Dendritic cell treated with granulocyte-macrophage colony-stimulating factor and Interleukin-4, amounts not matched to agents 40 ng/mL and 50 ng/mL, for 4 days (primary cell): ENCODE data around the gene ACTN4.

Source experiments
- H3K27ac Mint-ChIP-seq: one replicate; pipeline ENCODE4 v1.8.0; 2022; ENCODE audit warnings: mild to moderate bottlenecking, mixed read lengths
- H3K27me3 Mint-ChIP-seq: one replicate; pipeline ENCODE4 v1.8.0; 2022; ENCODE audit warnings: mild to moderate bottlenecking, mixed read lengths
- H3K36me3 Mint-ChIP-seq: one replicate; pipeline ENCODE4 v1.8.0; 2022; ENCODE audit warnings: low read depth, mixed read lengths
- H3K4me1 Mint-ChIP-seq: one replicate; pipeline ENCODE4 v1.8.0; 2022; ENCODE audit warnings: low read depth, mixed read lengths
- H3K4me3 Mint-ChIP-seq: one replicate; pipeline ENCODE4 v1.8.0; 2022; ENCODE audit warnings: mild to moderate bottlenecking, moderate library complexity, mixed read lengths
- H3K9me3 Mint-ChIP-seq: one replicate; pipeline ENCODE4 v1.8.0; 2022; ENCODE audit warnings: mixed read lengths
- intact Hi-C: fragments of 100-400 bp; cut with micrococcal nuclease; formaldehyde crosslinking; loops from one replicate; pipeline ENCODE4 v1.15.0; 2022

ACTN4 gene

GRCh38 chr19:38723990-38724854 lies 76.8 kb downstream of the ACTN4 start:
- Mint-ChIP-seq H3K36me3 (peaks cover 100% of the 10 kb centered on the region), H3K4me3 (no peak overlapping the region), H3K27ac (no peak overlapping the region), H3K27me3 (no peaks in the 10 kb centered on the region), H3K9me3 (no peaks in the 10 kb centered on the region), H3K4me1 (peaks cover 12% of the 10 kb centered on the region)
- intact Hi-C loops = no loop called here

DNA sequence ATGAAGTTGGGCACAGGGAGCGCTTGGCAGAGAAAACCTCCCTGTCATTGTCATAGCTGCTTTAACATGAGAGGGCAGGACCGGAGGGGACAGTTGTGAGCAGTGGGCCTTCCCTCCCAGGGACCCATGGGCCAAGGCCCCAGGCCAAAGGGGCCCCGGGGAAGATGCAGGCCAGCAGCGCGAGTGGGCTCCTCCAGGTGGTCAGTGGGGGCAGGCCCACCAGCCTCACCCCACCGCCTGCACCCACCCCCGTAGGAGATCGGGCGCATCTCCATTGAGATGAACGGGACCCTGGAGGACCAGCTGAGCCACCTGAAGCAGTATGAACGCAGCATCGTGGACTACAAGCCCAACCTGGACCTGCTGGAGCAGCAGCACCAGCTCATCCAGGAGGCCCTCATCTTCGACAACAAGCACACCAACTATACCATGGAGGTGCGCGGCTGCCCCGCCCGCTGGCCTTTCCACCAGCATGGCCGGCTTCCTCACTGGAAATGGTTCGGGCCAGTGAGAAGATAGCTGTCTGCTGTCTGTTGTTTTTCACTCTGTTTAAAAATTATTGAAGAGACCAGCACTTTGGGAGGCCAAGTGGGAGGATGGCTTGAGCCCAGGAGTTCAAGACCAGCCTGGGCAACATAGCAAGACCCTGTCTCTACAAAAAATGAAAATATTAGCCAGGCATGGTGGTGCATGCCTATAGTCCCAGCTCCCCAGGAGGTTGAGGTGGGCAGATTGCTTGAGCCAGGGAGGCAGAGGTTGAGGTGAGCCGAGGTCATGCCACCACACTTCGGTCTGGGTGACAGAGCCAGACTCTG lies 78.2 kb downstream of the ACTN4 start:
- H3K27ac Mint-ChIP-seq = no peak overlapping the region
- peaks cover 100% of the 10 kb centered on the region for H3K36me3 Mint-ChIP-seq
- intact Hi-C loops = loop anchor here (5.0 kb wide), 1 partner anchor 207 kb away; the partner anchor contains the start of genes MRPS12 and SARS2
- H3K4me1 Mint-ChIP-seq = peaks cover 12% of the 10 kb centered on the region
- H3K27me3 Mint-ChIP-seq = no peaks in the 10 kb centered on the region
- H3K4me3 Mint-ChIP-seq = no peak overlapping the region
- no peaks in the 10 kb centered on the region for H3K9me3 Mint-ChIP-seq

DNA sequence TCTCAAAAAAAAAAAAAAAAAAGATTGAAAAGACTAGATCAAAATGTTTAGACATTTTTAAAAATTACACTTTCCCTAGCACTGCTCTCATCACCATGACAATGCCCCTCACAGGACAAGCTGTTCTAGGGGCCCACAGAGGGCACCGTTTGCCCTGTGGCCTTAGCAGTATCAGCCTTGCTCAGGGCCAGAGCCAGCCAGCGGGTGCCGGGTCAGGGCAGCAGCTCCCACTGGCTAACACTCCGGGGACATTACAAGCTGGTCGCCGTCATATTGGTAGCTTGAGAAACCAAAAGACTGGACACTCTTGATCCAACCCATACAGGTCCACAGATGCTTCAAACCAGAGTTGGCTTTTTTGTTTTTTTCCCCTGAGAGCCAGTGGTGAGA lies 78.8 kb downstream of the ACTN4 start:
- Mint-ChIP-seq H3K4me1 (peaks cover 12% of the 10 kb centered on the region), H3K27me3 (no peaks in the 10 kb centered on the region), H3K27ac (no peak overlapping the region), H3K9me3 (no peaks in the 10 kb centered on the region), H3K36me3 (peaks cover 100% of the 10 kb centered on the region), H3K4me3 (no peak overlapping the region)
- intact Hi-C loops = loop anchor here (5.0 kb wide), 1 partner anchor 206 kb away; the partner anchor contains the start of genes MRPS12 and SARS2

GRCh38 chr19:38726761-38727301 lies 79.4 kb downstream of the ACTN4 start:
- peaks cover 100% of the 10 kb centered on the region for H3K36me3 Mint-ChIP-seq
- intact Hi-C loops = loop anchor here (5.0 kb wide), 1 partner anchor 205 kb away; the partner anchor contains the start of genes MRPS12 and SARS2
- no peak overlapping the region for H3K4me3 Mint-ChIP-seq
- H3K27ac Mint-ChIP-seq = no peak overlapping the region
- H3K4me1 Mint-ChIP-seq = peaks cover 12% of the 10 kb centered on the region
- no peaks in the 10 kb centered on the region for H3K27me3 Mint-ChIP-seq
- H3K9me3 Mint-ChIP-seq = no peaks in the 10 kb centered on the region

GRCh38 chr19:38727306-38727867 lies 79.9 kb downstream of the ACTN4 start:
- Mint-ChIP-seq H3K27ac (no peak overlapping the region), H3K4me1 (peaks cover 12% of the 10 kb centered on the region), H3K9me3 (no peaks in the 10 kb centered on the region), H3K4me3 (no peak overlapping the region), H3K36me3 (peaks cover 100% of the 10 kb centered on the region), H3K27me3 (no peaks in the 10 kb centered on the region)
- intact Hi-C loops = loop anchor here (5.0 kb wide), 1 partner anchor 205 kb away; the partner anchor contains the start of genes MRPS12 and SARS2

GRCh38 chr19:38727868-38728660 lies 80.6 kb downstream of the ACTN4 start:
- H3K4me1 Mint-ChIP-seq = peaks cover 18% of the 10 kb centered on the region
- no peak overlapping the region for H3K27ac Mint-ChIP-seq
- no peak overlapping the region for H3K4me3 Mint-ChIP-seq
- no peaks in the 10 kb centered on the region for H3K9me3 Mint-ChIP-seq
- peaks cover 94% of the 10 kb centered on the region for H3K36me3 Mint-ChIP-seq
- intact Hi-C loops = loop anchor here (5.0 kb wide), 1 partner anchor 204 kb away; the partner anchor contains the start of genes MRPS12 and SARS2
- no peaks in the 10 kb centered on the region for H3K27me3 Mint-ChIP-seq

- Mint-ChIP-seq H3K4me3 (no peak overlapping the region), H3K27ac (no peak overlapping the region), H3K4me1 (peaks cover 26% of the 10 kb centered on the region), H3K9me3 (no peaks in the 10 kb centered on the region), H3K36me3 (peaks cover 85% of the 10 kb centered on the region), H3K27me3 (no peaks in the 10 kb centered on the region)
- intact Hi-C loops = loop anchor here (5.0 kb wide), 1 partner anchor 203 kb away; the partner anchor contains the start of genes MRPS12 and SARS2
Measured at GRCh38 chr19:38728752-38729541, 81.5 kb downstream of the ACTN4 start.

DNA sequence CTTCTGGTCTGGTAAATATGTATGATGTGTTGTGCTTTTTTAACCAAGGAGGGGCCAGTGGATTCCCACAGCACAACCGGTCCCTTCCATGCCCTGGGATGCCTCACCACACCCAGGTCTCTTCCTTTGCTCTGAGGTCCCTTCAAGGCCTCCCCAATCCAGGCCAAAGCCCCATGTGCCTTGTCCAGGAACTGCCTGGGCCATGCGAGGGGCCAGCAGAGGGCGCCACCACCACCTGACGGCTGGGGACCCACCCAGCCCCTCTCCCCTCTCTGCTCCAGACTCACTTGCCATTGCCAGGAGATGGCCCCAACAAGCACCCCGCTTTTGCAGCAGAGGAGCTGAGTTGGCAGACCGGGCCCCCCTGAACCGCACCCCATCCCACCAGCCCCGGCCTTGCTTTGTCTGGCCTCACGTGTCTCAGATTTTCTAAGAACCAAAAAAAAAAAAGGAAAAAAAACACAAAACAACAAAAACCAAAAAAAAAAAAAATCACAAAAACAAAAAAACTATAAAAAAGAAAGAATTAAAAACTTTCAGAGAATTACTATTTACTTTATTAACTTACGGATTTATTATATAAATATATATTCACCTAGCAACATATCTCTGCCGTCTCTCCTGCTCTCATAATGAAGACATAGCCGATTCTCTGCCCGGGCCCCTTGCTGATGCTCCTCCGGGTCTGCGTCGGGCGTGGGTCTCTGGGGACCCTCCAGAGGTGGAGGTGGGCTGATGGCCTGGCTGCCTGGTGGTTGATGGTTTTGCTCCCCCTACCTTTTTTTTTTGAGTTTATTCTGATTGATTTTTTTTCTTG lies 82.4 kb downstream of the ACTN4 start:
- H3K9me3 Mint-ChIP-seq = no peaks in the 10 kb centered on the region
- no peak overlapping the region for H3K4me3 Mint-ChIP-seq
- no peak overlapping the region for H3K27ac Mint-ChIP-seq
- intact Hi-C loops = loop anchor here (5.0 to 10.0 kb wide), 2 partner anchors 115 to 202 kb away; partner anchors contain the start of genes HNRNPL, MRPS12 and SARS2
- peaks cover 76% of the 10 kb centered on the region for H3K36me3 Mint-ChIP-seq
- H3K27me3 Mint-ChIP-seq = no peaks in the 10 kb centered on the region
- H3K4me1 Mint-ChIP-seq = peaks cover 36% of the 10 kb centered on the region

DNA sequence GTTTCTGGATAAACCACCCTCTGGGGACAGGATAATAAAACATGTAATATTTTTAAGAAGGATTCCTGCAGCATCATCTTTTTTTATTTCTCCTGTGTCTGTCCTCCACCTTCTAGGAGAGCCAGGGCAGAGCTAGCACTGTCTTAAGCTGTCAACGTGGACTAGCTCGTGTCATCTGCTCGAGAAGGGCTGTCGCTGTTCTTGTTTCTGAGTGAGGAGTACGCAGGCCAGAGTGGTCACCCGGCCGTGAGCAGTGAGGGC lies 83.0 kb downstream of the ACTN4 start:
- Mint-ChIP-seq H3K4me3 (no peak overlapping the region), H3K36me3 (peaks cover 70% of the 10 kb centered on the region), H3K27ac (no peak overlapping the region), H3K4me1 (peaks cover 41% of the 10 kb centered on the region), H3K9me3 (no peaks in the 10 kb centered on the region), H3K27me3 (no peaks in the 10 kb centered on the region)
- intact Hi-C loops = loop anchor here (10.0 kb wide), 1 partner anchor 114 kb away; the partner anchor contains the start of gene HNRNPL

DNA sequence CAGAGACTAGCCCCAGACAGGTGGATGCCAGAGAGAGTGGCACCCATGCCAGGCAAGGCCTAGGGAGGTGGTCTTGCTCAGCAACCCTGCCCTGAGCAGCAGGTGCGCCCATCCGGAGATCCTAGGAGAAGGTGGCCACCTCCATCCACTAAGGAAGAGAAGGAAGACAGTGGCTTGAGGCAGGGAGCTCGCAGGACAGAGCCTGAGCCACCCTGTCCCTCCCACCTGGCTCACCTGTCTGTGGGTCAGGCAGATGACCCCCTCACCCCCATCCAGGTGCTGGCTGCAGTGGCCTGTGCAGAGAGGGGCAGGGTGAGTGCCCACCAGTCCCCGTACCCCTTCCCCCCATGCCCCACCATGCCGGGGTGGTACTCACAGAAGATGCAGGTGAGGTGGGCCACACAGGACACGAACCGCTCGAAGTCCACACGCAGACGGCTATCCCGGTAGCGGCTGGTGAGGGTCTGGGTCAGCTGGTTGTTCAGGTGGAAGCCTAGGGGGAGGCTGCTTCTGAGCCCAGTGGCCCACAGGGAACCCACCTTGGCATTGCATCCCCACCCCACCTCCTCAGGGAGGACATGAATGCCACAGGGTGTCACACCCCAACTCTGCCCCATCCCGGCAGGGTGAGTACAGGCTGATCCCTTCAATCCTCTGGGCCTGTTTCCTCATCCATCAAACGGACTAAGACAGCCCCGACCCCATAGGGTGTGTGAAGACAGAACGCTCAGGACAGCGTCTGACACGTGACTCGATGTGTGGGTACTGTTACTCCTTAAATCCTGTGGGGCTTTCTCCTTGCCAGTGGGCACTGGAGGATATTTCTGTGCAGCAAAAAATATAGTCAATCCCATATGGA lies 83.5 kb downstream of the ACTN4 start:
- Mint-ChIP-seq H3K36me3 (peaks cover 65% of the 10 kb centered on the region), H3K4me3 (no peak overlapping the region), H3K27me3 (no peaks in the 10 kb centered on the region), H3K27ac (no peak overlapping the region), H3K4me1 (peaks cover 43% of the 10 kb centered on the region), H3K9me3 (no peaks in the 10 kb centered on the region)
- intact Hi-C loops = loop anchor here (10.0 kb wide), 1 partner anchor 114 kb away; the partner anchor contains the start of gene HNRNPL

GRCh38 chr19:38731654-38732301 lies 84.3 kb downstream of the ACTN4 start:
- Mint-ChIP-seq H3K27me3 (peaks cover 5% of the 10 kb centered on the region), H3K9me3 (no peaks in the 10 kb centered on the region), H3K27ac (peak overlapping the region; percentile 19), H3K4me1 (peaks cover 48% of the 10 kb centered on the region), H3K36me3 (peaks cover 57% of the 10 kb centered on the region), H3K4me3 (no peak overlapping the region)
- intact Hi-C loops = loop anchor here (10.0 kb wide), 1 partner anchor 113 kb away; the partner anchor contains the start of gene HNRNPL
